ENCODE data around the gene GLTP.

GLTP gene

DNA sequence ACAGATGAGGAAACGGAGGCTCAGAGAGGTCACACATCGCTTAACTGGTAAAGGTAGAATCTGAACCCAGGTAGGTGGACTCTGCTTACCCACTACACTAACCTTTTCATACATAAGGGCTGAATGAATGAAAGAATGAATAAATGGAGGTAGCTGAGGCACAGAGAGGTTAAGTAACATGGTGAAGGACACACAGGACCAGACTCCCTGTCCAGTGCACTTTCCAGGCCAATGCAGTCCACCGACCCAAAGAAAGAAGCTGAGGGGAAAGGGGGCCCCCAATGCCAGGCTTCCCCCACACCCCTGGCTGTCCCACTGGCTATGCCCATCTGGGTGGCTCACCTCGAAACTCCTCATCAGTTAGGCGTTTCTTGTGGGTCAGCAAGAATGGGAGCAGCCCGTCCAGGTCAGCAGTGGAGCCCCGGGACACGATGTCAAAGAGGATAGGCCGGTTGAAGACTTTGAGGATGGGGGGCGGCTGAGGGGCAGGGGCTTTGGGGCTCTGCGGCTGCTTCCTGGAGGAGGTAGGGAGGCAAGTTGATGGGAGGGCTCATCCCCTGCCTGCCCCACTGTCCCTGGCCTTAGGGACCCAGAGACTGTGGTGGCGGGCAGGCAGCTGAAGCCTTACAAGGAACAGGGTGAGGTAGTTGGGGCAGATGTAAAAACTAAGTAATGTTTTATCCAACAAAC lies 72.2 kb downstream of the GLTP start:
- TF ChIP-seq, protein P1, sequence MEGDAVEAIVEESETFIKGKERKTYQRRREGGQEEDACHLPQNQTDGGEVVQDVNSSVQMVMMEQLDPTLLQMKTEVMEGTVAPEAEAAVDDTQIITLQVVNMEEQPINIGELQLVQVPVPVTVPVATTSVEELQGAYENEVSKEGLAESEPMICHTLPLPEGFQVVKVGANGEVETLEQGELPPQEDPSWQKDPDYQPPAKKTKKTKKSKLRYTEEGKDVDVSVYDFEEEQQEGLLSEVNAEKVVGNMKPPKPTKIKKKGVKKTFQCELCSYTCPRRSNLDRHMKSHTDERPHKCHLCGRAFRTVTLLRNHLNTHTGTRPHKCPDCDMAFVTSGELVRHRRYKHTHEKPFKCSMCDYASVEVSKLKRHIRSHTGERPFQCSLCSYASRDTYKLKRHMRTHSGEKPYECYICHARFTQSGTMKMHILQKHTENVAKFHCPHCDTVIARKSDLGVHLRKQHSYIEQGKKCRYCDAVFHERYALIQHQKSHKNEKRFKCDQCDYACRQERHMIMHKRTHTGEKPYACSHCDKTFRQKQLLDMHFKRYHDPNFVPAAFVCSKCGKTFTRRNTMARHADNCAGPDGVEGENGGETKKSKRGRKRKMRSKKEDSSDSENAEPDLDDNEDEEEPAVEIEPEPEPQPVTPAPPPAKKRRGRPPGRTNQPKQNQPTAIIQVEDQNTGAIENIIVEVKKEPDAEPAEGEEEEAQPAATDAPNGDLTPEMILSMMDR (IDR thresholded peaks at IDR 0.05; ENCODE audit: borderline replicate concordance, insufficient read depth, low read depth, low read length): no peak
- no peak overlapping the region for H3K4me3 ChIP-seq (ENCODE audit: low read depth, low read length)

DNA sequence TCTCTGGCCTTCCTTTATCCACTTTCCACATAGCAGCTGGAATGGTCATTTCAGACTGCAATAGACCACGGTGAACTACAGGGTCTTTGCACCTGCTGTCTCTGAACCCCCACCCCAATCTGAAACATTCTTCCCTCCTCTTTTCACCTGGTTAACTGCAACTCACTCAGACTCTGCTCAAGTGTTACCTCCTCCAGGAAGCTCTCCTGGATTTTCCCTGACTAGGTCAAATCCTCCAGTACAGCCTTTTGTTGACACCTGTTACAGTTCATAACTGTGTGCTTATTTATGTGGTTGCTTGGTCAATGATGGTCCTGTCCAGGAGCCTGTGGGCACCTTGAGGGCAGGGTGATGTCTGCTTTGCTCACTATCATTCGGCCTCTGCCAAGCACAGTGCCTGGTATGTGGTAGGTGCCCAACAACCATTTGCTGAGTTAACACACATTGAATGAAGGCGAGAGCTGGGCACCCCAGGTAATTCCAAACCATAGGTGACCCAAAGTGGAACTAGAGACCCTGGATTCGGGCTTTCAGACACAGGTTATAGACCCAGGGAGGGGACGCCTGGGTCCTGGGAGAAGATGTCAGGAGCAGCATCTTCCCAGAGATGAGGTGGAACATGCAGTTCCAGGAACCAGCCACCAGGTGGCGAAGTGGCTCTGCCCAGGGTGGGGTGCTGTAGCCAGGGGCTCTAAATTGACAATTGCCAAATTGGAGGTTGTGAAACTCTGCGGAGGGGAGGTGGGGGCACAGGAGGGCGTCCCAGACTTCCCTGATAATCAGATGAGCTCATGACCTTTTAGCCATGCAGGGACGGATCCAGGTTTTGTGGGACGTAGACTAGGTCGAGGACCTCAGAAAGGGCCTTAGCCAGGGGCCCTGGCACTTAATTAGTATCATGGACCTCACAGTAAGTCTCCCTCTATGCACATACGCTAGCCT lies 75.2 kb downstream of the GLTP start:
- H3K4me3 ChIP-seq (ENCODE audit: low read depth, low read length): no peak overlapping the region
- TF ChIP-seq, protein P1 (IDR thresholded peaks at IDR 0.05; ENCODE audit: borderline replicate concordance, insufficient read depth, low read depth, low read length): peak; percentile 96

DNA sequence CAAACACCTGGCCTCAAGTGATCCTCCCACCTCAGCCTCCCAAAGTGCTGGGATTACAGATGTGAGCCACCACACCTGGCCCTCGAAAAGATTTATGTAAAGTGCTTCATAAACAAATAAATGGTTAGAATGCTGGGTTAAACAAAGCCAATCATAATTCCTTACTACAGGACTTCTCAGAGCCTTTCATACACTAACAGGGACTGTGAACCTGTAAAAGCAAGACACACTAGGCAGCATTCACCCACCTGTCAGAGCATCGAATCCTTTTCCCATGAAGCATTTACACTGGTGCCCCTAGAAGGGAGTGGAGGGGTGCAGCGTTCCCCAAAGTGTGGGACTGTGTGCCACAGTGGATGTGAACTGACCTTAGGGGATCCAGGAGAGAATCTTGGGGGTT lies 76.7 kb downstream of the GLTP start:
- no peak overlapping the region for H3K4me3 ChIP-seq (ENCODE audit: low read depth, low read length)
- TF ChIP-seq, protein P1 (IDR thresholded peaks at IDR 0.05; ENCODE audit: borderline replicate concordance, insufficient read depth, low read depth, low read length): no peak

DNA sequence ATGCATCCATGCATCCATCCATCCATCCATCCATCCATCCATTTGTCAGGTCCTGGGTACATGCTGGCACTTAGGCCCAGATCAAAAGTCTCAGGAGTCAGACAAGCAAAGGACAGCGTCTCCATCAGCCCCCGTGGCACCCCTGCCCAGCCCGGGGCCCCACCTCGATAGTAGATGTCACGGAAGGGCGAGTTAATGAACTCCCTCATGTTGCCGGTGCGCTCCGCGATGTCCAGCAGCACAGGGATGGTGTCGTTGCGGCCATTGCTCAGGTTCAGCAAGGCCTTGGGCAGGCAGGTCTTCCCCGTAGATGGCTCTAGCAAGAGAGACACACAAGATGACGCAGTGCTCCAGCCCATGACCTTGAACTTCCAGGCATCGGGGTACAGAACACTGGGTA lies 77.5 kb downstream of the GLTP start:
- TF ChIP-seq, protein P1 (IDR thresholded peaks at IDR 0.05; ENCODE audit: borderline replicate concordance, insufficient read depth, low read depth, low read length): no peak
- H3K4me3 ChIP-seq (ENCODE audit: low read depth, low read length): no peak overlapping the region
